CD4-positive, alpha-beta T cell (primary cell): ENCODE results near the gene PLCB1. TPM values are rescaled to one million over a fixed set of nuclear protein-coding genes. Genes with fewer than 3 reads are reported as not detected.

Source experiments
- ATAC-seq: fragments of 200-7000 bp; cut with Tn5 transposase; one replicate; pipeline ENCODE4 v1.10.0; 2022; ENCODE audit warnings: mild to moderate bottlenecking; ENCODE audit not compliant: poor library complexity
- CTCF ChIA-PET: fragments of 350-600 bp; sonication (Branson Sonifier 250); formaldehyde crosslinking; loops from one replicate; lab custom pipeline; 2021; ENCODE audit warnings: antibody characterized with exemption, inconsistent platforms; lab: Charles Lee
- POLR2A ChIA-PET: fragments of 350-600 bp; sonication (Branson Sonifier 250); formaldehyde crosslinking; loops from one replicate; lab custom pipeline; 2021; ENCODE audit warnings: antibody characterized with exemption, inconsistent platforms; lab: Charles Lee
- DNase-seq, 14 experiments: peaks; one replicate each; pipeline ENCODE4 v3.0.0-alpha.2; 2013 to 2020; ENCODE audit warnings: mixed read lengths in 2 of 14
- H3K27ac ChIP-seq, 2 donors: one replicate each; pipeline versions ENCODE4 v1.5.1 to v1.7.0; 2013; ENCODE audit warnings: low read length in 2 of 2, low read depth in 1 of 2, mild to moderate bottlenecking in 1 of 2
- H3K27me3 ChIP-seq, 2 experiments: 1 replicate in 1 of 2; 2 replicates in 1 of 2; pipeline versions ENCODE4 v1.6.1 to v1.7.0; 2013; ENCODE audit warnings: low read length in 2 of 2, control low read depth in 1 of 2, mild to moderate bottlenecking in 1 of 2, moderate library complexity in 1 of 2; ENCODE audit not compliant: insufficient read depth in 2 of 2, control insufficient read depth in 1 of 2
- H3K36me3 ChIP-seq: one replicate; pipeline ENCODE4 v1.6.1; 2013; ENCODE audit warnings: low read length, control low read depth; ENCODE audit not compliant: insufficient read depth
- H3K4me1 ChIP-seq: one replicate; pipeline ENCODE4 v1.6.1; 2013; ENCODE audit warnings: low read length, control low read depth; ENCODE audit not compliant: insufficient read depth
- H3K4me3 ChIP-seq: one replicate; pipeline ENCODE4 v1.5.1; 2013; ENCODE audit warnings: mild to moderate bottlenecking, low read length, moderate library complexity
- H3K9me3 ChIP-seq, 2 experiments: 1 replicate in 1 of 2; 2 replicates in 1 of 2; pipeline versions ENCODE4 v1.6.1 to v1.7.0; 2013; ENCODE audit warnings: low read length in 2 of 2, mild to moderate bottlenecking in 2 of 2, control low read depth in 1 of 2, moderate library complexity in 1 of 2; ENCODE audit not compliant: control insufficient read depth in 1 of 2, insufficient read depth in 1 of 2
- H3K27ac Mint-ChIP-seq: one replicate; pipeline ENCODE4 v1.8.0; 2020; ENCODE audit warnings: mixed read lengths
- H3K27me3 Mint-ChIP-seq: one replicate; pipeline ENCODE4 v1.8.0; 2021; ENCODE audit warnings: mixed read lengths
- H3K36me3 Mint-ChIP-seq: one replicate; pipeline ENCODE4 v1.8.0; 2021; ENCODE audit warnings: low read depth, mixed read lengths
- H3K4me1 Mint-ChIP-seq: one replicate; pipeline ENCODE4 v1.8.0; 2021; ENCODE audit warnings: low read depth, mixed read lengths
- H3K4me3 Mint-ChIP-seq: one replicate; pipeline ENCODE4 v1.8.0; 2020; ENCODE audit warnings: mild to moderate bottlenecking, mixed read lengths
- H3K9me3 Mint-ChIP-seq: one replicate; pipeline ENCODE4 v1.8.0; 2020; ENCODE audit warnings: mixed read lengths
- intact Hi-C, 2 experiments: fragments of 100-400 bp; cut with DNase I in 1 of 2; cut with micrococcal nuclease in 1 of 2; formaldehyde crosslinking; loops; one replicate each; pipeline versions ENCODE4 v1.15.1 to v1.9.0; 2023 to 2025; cut with DNase I, micrococcal nuclease
- total RNA-seq, 174 experiments: library from RNA in 2 of 174; stranded (reverse) in 2 of 174; gene quantifications; one replicate each; pipeline ENCODE4 v1.2.3 and lab custom pipeline; 2021 to 2026
- TF ChIP-seq, protein P1 (sequence below): fragments of 200-600 bp; IDR thresholded peaks from one replicate; pipeline ENCODE4 v1.8.0; 2022; ENCODE audit warnings: antibody characterized with exemption, mild to moderate bottlenecking

PLCB1 gene
- total RNA-seq, 2 experiments from 2014 or later = 3.8 to 5.6 TPM

DNA sequence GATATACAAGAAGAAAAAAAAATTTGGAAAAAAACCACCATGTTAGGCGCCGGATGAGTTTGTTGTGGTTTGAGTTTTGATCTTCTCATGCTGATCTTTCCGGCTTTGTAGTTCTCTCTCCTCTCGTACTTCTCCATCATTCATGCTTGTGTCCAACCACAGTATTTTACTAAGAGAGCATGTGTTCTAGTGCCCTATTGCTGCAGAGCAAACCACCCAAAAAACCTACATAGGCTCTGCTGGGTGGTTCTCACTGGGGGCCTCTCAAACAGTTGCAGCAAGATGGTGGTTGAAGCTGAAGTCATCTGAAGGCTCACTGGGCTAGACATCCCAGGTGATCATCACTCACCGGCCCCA, 404.2 kb downstream of the PLCB1 start:
- Histone ChIP-seq H3K4me1 (no peaks in the 10 kb centered on the region), H3K27ac (no peak overlapping the region), H3K9me3 (no peaks in the 10 kb centered on the region), H3K4me3 (no peak overlapping the region), H3K36me3 (no peaks in the 10 kb centered on the region), H3K27me3 (no peaks in the 10 kb centered on the region)
- H3K36me3 Mint-ChIP-seq = no peaks in the 10 kb centered on the region
- no peaks in the 10 kb centered on the region for H3K9me3 Mint-ChIP-seq
- ChIA-PET POLR2A (no interaction called here), CTCF (no interaction called here)
- no peaks in the 10 kb centered on the region for H3K27me3 Mint-ChIP-seq
- H3K4me1 Mint-ChIP-seq = no peaks in the 10 kb centered on the region
- no peak overlapping the region for H3K27ac Mint-ChIP-seq
- intact Hi-C loops = no loop called here
- TF ChIP-seq, protein P1, sequence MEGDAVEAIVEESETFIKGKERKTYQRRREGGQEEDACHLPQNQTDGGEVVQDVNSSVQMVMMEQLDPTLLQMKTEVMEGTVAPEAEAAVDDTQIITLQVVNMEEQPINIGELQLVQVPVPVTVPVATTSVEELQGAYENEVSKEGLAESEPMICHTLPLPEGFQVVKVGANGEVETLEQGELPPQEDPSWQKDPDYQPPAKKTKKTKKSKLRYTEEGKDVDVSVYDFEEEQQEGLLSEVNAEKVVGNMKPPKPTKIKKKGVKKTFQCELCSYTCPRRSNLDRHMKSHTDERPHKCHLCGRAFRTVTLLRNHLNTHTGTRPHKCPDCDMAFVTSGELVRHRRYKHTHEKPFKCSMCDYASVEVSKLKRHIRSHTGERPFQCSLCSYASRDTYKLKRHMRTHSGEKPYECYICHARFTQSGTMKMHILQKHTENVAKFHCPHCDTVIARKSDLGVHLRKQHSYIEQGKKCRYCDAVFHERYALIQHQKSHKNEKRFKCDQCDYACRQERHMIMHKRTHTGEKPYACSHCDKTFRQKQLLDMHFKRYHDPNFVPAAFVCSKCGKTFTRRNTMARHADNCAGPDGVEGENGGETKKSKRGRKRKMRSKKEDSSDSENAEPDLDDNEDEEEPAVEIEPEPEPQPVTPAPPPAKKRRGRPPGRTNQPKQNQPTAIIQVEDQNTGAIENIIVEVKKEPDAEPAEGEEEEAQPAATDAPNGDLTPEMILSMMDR = no peak
- H3K4me3 Mint-ChIP-seq = no peak overlapping the region
- DNase-seq = no peak
- no peak for ATAC-seq

DNA sequence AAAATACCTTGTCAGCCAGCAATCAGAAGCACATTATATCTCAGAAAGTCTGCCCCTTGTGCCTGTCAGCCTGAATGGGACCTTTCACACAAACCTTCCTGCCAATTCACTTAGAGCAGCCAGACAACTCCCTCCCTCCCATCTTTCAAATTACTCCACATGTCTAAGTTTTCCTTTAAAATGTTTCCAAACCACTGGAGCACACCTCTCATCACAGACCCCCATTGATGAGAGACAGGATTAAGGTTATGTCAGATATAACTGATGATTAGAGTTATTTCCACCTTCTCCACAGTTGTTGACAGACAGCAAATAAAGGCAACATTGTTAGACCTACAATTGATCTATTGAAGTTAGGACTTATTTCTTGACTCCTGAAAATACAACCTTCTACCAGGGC, 408.4 kb downstream of the PLCB1 start:
- no peaks in the 10 kb centered on the region for H3K4me1 Mint-ChIP-seq
- H3K27ac Mint-ChIP-seq = no peak overlapping the region
- no peaks in the 10 kb centered on the region for H3K9me3 Mint-ChIP-seq
- ATAC-seq (no peak), DNase-seq (no peak)
- Histone ChIP-seq H3K9me3 (no peaks in the 10 kb centered on the region), H3K36me3 (no peaks in the 10 kb centered on the region), H3K4me1 (no peaks in the 10 kb centered on the region), H3K4me3 (no peak overlapping the region), H3K27ac (no peak overlapping the region), H3K27me3 (no peaks in the 10 kb centered on the region)
- no peak overlapping the region for H3K4me3 Mint-ChIP-seq
- TF ChIP-seq, protein P1 = no peak
- ChIA-PET CTCF (no interaction called here), POLR2A (no interaction called here)
- no peaks in the 10 kb centered on the region for H3K36me3 Mint-ChIP-seq
- intact Hi-C loops = no loop called here
- no peaks in the 10 kb centered on the region for H3K27me3 Mint-ChIP-seq

DNA sequence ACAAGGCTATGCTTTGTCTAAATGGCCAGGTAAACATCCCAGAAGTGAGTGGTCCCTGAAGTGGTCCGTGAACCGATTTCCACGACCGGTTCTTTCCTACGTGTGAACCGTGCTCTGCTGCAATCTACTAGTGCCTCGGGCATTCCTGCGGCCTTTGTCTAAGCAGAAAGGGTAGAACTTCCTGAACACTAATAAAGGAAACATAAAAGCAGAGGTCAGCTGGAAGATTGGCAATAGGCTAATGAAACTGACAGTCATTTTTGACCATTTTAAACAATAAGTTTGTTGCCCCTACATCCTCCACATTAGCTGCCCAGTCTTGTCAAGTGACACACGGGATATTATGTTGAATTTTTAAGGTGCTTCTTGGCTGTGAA, 410.0 kb downstream of the PLCB1 start:
- Mint-ChIP-seq H3K27ac (no peak overlapping the region), H3K36me3 (no peaks in the 10 kb centered on the region), H3K4me1 (no peaks in the 10 kb centered on the region), H3K27me3 (no peaks in the 10 kb centered on the region), H3K9me3 (no peaks in the 10 kb centered on the region), H3K4me3 (no peak overlapping the region)
- H3K36me3 ChIP-seq = no peaks in the 10 kb centered on the region
- intact Hi-C loops = no loop called here
- H3K4me3 ChIP-seq = no peak overlapping the region
- H3K4me1 ChIP-seq = no peaks in the 10 kb centered on the region
- POLR2A ChIA-PET = no interaction called here
- no peaks in the 10 kb centered on the region for H3K27me3 ChIP-seq
- H3K27ac ChIP-seq = no peak overlapping the region
- ATAC-seq = no peak
- H3K9me3 ChIP-seq = no peaks in the 10 kb centered on the region
- CTCF ChIA-PET = no interaction called here
- DNase-seq = no peak
- TF ChIP-seq, protein P1 = no peak
